ENCODE measurements around the gene SPA17. TPM values are rescaled to one million over a fixed set of nuclear protein-coding genes. Genes with fewer than 3 reads are reported as not detected.

The SPA17 gene
- total RNA-seq, 4 donors from 2014 or later = 4.2 to 8.6 (median 5.8) TPM

GRCh38 chr11:124717786-124718651 lies 44.3 kb downstream of the SPA17 start:
- Histone ChIP-seq H3K27me3 (peaks cover 0 to 93% (median 10%) of the 10 kb centered on the region in 4 donors), H3K4me3 (peak overlapping the region; percentile 45 to 50 (median 48)), H3K27ac (replicated peaks in 1 of 4) (peak overlapping the region in 1 of 4 donors; percentile 33), H3K9me3 (no peaks in the 10 kb centered on the region), H3K4me1 (peaks cover 5 to 16% (median 13%) of the 10 kb centered on the region in 4 donors), H3K36me3 (no peaks in the 10 kb centered on the region)
- no peak for DNase-seq (ENCODE audit: extremely low spot score)
- TF ChIP-seq POLR2AphosphoS5 (IDR thresholded peaks at IDR 0.05) = no peak
- no peak for TF ChIP-seq POLR2A (IDR thresholded peaks at IDR 0.05; ENCODE audit: low read depth)
- TF ChIP-seq CTCF (IDR thresholded peaks at IDR 0.05) = no peak
- TF ChIP-seq EP300 (IDR thresholded peaks at IDR 0.05) = no peak
- WGBS = under 1% methylated on average over 43 of the region's 45 CpGs
- intact Hi-C loops (cut with DNase I) = no loop called here

GRCh38 chr11:124718801-124719200 lies 45.1 kb downstream of the SPA17 start:
- Histone ChIP-seq H3K27ac (replicated peaks in 1 of 4) (no peak overlapping the region), H3K36me3 (no peaks in the 10 kb centered on the region), H3K27me3 (peaks cover 0 to 91% (median 10%) of the 10 kb centered on the region in 4 donors), H3K9me3 (no peaks in the 10 kb centered on the region), H3K4me1 (peaks cover 5 to 16% (median 13%) of the 10 kb centered on the region in 4 donors), H3K4me3 (peak overlapping the region in 2 of 4 donors; percentile 45 to 47)
- TF ChIP-seq EP300 (IDR thresholded peaks at IDR 0.05) (no peak), CTCF (IDR thresholded peaks at IDR 0.05) (no peak), POLR2AphosphoS5 (IDR thresholded peaks at IDR 0.05) (no peak), POLR2A (IDR thresholded peaks at IDR 0.05; ENCODE audit: low read depth) (no peak)
- WGBS = 50% methylated on average over 12 of the region's 14 CpGs
- no peak for DNase-seq (ENCODE audit: extremely low spot score)
- intact Hi-C loops (cut with DNase I) = no loop called here

- H3K27ac ChIP-seq (replicated peaks in 1 of 4) = no peak overlapping the region
- intact Hi-C loops (cut with DNase I) = no loop called here
- peaks cover 6 to 16% (median 13%) of the 10 kb centered on the region in 4 donors for H3K4me1 ChIP-seq
- TF ChIP-seq POLR2A (IDR thresholded peaks at IDR 0.05; ENCODE audit: low read depth) (no peak), EP300 (IDR thresholded peaks at IDR 0.05) (no peak), POLR2AphosphoS5 (IDR thresholded peaks at IDR 0.05) (no peak), CTCF (IDR thresholded peaks at IDR 0.05) (no peak)
- no peaks in the 10 kb centered on the region for H3K36me3 ChIP-seq
- H3K27me3 ChIP-seq = peaks cover 0 to 90% (median 9%) of the 10 kb centered on the region in 4 donors
- WGBS = no CpG with 5 or more reads among the region's 2 CpGs
- H3K9me3 ChIP-seq = no peaks in the 10 kb centered on the region
- H3K4me3 ChIP-seq = no peak overlapping the region
- DNase-seq (ENCODE audit: extremely low spot score) = no peak
Observed at GRCh38 chr11:124719534-124719933, 45.8 kb downstream of the SPA17 start.

- 41% methylated on average over 6 of the region's 6 CpGs for WGBS
- Histone ChIP-seq H3K36me3 (no peaks in the 10 kb centered on the region), H3K9me3 (no peaks in the 10 kb centered on the region), H3K27me3 (peaks cover 0 to 93% (median 8%) of the 10 kb centered on the region in 4 donors), H3K4me1 (peaks cover 12 to 26% (median 23%) of the 10 kb centered on the region in 4 donors), H3K27ac (replicated peaks in 1 of 4) (no peak overlapping the region), H3K4me3 (no peak overlapping the region)
- TF ChIP-seq CTCF (IDR thresholded peaks at IDR 0.05) (no peak), EP300 (IDR thresholded peaks at IDR 0.05) (no peak), POLR2A (IDR thresholded peaks at IDR 0.05; ENCODE audit: low read depth) (no peak)
- intact Hi-C loops (cut with DNase I) = no loop called here
- no peak for DNase-seq (ENCODE audit: extremely low spot score)
Observed at GRCh38 chr11:124722176-124722575, 48.5 kb downstream of the SPA17 start.
